ENCODE results near the gene RPS28. TPM values are rescaled to one million over a fixed set of nuclear protein-coding genes. Genes with fewer than 3 reads are reported as not detected.
A peak's percentile ranks its signal among the peaks of the same experiment; 100 is the strongest.
"Not testable (repeated sequence)": the region's sequence is repeated elsewhere in the genome, so short reads cannot be mapped to it uniquely, and the experiment has no call there.

RPS28 gene
- total RNA-seq, 2 experiments from 2014 or later, result 1,292 to 1,333 TPM

- no peak overlapping the region for H3K4me3 Mint-ChIP-seq
- H3K27ac Mint-ChIP-seq, result no peak overlapping the region
- CTCF ChIA-PET, result interaction anchor here (1.0 to 1.9 kb wide), 3 partner anchors 10 to 13 kb away, joined by 3 to 7 read pairs (median 3); partner anchors contain the start of genes NDUFA7 and RPS28
- no peak for ATAC-seq
- H3K9me3 Mint-ChIP-seq (ENCODE audit: low read depth), result no peaks in the 10 kb centered on the region
- no peak for DNase-seq
- H3K27me3 Mint-ChIP-seq, result no peaks in the 10 kb centered on the region
- H3K36me3 Mint-ChIP-seq, result peaks cover 16% of the 10 kb centered on the region
- peaks cover 30% of the 10 kb centered on the region for H3K4me1 Mint-ChIP-seq
Observed at GRCh38 chr19:8310342-8311055, 10.8 kb upstream of the RPS28 start.

- peaks cover 18% of the 10 kb centered on the region for H3K36me3 Mint-ChIP-seq
- DNase-seq, result no peak
- no peaks in the 10 kb centered on the region for H3K9me3 Mint-ChIP-seq (ENCODE audit: low read depth)
- peaks cover 22% of the 10 kb centered on the region for H3K4me1 Mint-ChIP-seq
- no peak overlapping the region for H3K4me3 Mint-ChIP-seq
- no peaks in the 10 kb centered on the region for H3K27me3 Mint-ChIP-seq
- ATAC-seq, result no peak
- H3K27ac Mint-ChIP-seq, result no peak overlapping the region
- CTCF ChIA-PET, result interaction anchor here (1.0 to 1.9 kb wide), 2 partner anchors 9 to 12 kb away, joined by 3 to 7 read pairs; partner anchors contain the start of genes NDUFA7 and RPS28
Observed at GRCh38 chr19:8311461-8312260, 9.6 kb upstream of the RPS28 start.

DNA sequence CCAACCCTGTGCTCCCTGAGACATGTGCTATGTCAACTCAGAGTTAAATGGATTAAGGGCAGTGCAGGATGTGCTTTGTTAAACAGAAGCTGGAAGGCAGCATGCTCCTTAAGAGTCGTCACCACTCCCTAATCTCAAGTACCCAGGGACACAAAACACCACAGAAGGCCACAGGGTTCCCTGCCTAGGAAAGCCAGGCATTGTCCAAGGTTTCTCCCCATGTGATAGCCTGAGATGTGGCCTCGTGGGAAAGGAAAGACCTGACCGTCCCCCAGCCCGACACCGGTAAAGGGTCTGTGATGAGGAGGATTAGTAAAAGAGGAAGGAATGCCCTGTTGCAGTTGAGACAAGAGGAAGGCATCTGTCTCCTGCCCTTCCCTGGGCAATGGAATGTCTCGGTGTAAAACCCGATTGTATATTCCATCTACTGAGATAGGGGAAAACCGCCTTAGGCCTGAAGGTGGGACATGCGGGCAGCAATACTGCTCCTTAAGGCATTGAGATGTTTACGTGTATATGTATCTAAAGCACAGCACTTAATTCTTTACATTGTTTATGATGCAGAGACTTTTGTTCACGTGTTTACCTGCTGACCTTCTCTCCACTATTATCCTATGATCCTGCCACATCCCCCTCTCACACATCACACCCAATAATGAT is 6.2 kb upstream of the RPS28 start:
- H3K4me3 Mint-ChIP-seq; H3K27me3 Mint-ChIP-seq; ATAC-seq; H3K9me3 Mint-ChIP-seq (ENCODE audit: low read depth); DNase-seq; H3K27ac Mint-ChIP-seq: not testable (repeated sequence)
- CTCF ChIA-PET, result interaction anchor here (0.7 kb wide), 1 partner anchor 140 kb away, joined by 3 read pairs; no protein-coding TSS in a partner anchor
- peaks cover 12% of the 10 kb centered on the region for H3K4me1 Mint-ChIP-seq
- H3K36me3 Mint-ChIP-seq, result peaks cover 16% of the 10 kb centered on the region

GRCh38 chr19:8316351-8317125 is 4.8 kb upstream of the RPS28 start:
- CTCF ChIA-PET, result interaction anchor here (0.6 kb wide), 1 partner anchor 159 kb away, joined by 3 read pairs; no protein-coding TSS in a partner anchor
- H3K4me1 Mint-ChIP-seq, result peaks cover 16% of the 10 kb centered on the region
- H3K27ac Mint-ChIP-seq, result peak overlapping the region; percentile 54
- no peak for DNase-seq
- peaks cover 8% of the 10 kb centered on the region for H3K36me3 Mint-ChIP-seq
- no peak overlapping the region for H3K4me3 Mint-ChIP-seq
- H3K27me3 Mint-ChIP-seq, result no peaks in the 10 kb centered on the region
- no peaks in the 10 kb centered on the region for H3K9me3 Mint-ChIP-seq (ENCODE audit: low read depth)
- no peak for ATAC-seq

DNA sequence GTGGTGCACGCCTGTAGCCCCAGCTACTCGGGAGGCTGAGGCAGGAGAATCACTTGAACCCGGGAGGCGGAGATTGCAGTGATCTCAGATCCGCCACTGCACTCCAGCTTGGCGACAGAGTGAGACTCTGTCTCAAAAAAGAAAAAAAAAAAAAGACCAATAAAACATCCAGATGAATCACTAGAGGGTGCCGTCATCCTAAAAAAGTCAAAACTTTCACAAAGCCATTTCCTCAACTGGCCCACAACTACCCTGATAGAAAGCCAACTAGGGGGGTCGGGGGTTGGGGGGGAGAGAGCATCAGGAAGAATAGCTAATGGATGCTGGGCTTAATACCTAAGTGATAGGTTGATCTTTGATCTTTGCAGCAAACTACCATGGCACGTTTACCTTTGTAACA is 2.5 kb upstream of the RPS28 start:
- H3K27ac Mint-ChIP-seq; H3K27me3 Mint-ChIP-seq; ATAC-seq; H3K9me3 Mint-ChIP-seq (ENCODE audit: low read depth); DNase-seq; H3K4me3 Mint-ChIP-seq: not testable (repeated sequence)
- Mint-ChIP-seq H3K36me3 (peaks cover 22% of the 10 kb centered on the region), H3K4me1 (peaks cover 35% of the 10 kb centered on the region)
- CTCF ChIA-PET, result interaction anchor here (1.0 to 2.6 kb wide), 3 partner anchors 9 to 51 kb away, joined by 3 to 6 read pairs (median 4); no protein-coding TSS in a partner anchor

- peak overlapping the region; percentile 99 for H3K4me3 Mint-ChIP-seq
- CTCF ChIA-PET, result interaction anchor here (0.6 to 2.9 kb wide), 7 partner anchors 8 to 72 kb away, joined by 3 to 12 read pairs (median 4); no protein-coding TSS in a partner anchor
- ATAC-seq (no peak), DNase-seq (no peak)
- H3K36me3 Mint-ChIP-seq, result peaks cover 20% of the 10 kb centered on the region
- no peaks in the 10 kb centered on the region for H3K9me3 Mint-ChIP-seq (ENCODE audit: low read depth)
- no peaks in the 10 kb centered on the region for H3K27me3 Mint-ChIP-seq
- peak overlapping the region; percentile 98 for H3K27ac Mint-ChIP-seq
- peaks cover 36% of the 10 kb centered on the region for H3K4me1 Mint-ChIP-seq
Observed at GRCh38 chr19:8319807-8320520, 1.3 kb upstream of the RPS28 start.

GRCh38 chr19:8320564-8321066 is 681 bp upstream of the RPS28 start:
- ATAC-seq, result peak; percentile 11
- no peaks in the 10 kb centered on the region for H3K27me3 Mint-ChIP-seq
- H3K9me3 Mint-ChIP-seq (ENCODE audit: low read depth), result no peaks in the 10 kb centered on the region
- CTCF ChIA-PET, result interaction anchor here (0.6 to 2.9 kb wide), 8 partner anchors 9 to 71 kb away, joined by 3 to 12 read pairs (median 4); no protein-coding TSS in a partner anchor
- peak overlapping the region; percentile 99 for H3K4me3 Mint-ChIP-seq
- peaks cover 14% of the 10 kb centered on the region for H3K36me3 Mint-ChIP-seq
- peak overlapping the region; percentile 98 for H3K27ac Mint-ChIP-seq
- H3K4me1 Mint-ChIP-seq, result peaks cover 36% of the 10 kb centered on the region
- peak; percentile 61 for DNase-seq

GRCh38 chr19:8321986-8322637 is 816 bp downstream of the RPS28 start:
- Mint-ChIP-seq H3K27ac (peak overlapping the region; percentile 98), H3K27me3 (no peaks in the 10 kb centered on the region), H3K4me3 (peak overlapping the region; percentile 99), H3K9me3 (ENCODE audit: low read depth) (no peaks in the 10 kb centered on the region), H3K4me1 (peaks cover 36% of the 10 kb centered on the region), H3K36me3 (peaks cover 14% of the 10 kb centered on the region)
- DNase-seq (no peak), ATAC-seq (no peak)
- CTCF ChIA-PET, result interaction anchor here (0.9 to 2.9 kb wide), 7 partner anchors 12 to 378 kb away, joined by 3 to 12 read pairs (median 3); no protein-coding TSS in a partner anchor

DNA sequence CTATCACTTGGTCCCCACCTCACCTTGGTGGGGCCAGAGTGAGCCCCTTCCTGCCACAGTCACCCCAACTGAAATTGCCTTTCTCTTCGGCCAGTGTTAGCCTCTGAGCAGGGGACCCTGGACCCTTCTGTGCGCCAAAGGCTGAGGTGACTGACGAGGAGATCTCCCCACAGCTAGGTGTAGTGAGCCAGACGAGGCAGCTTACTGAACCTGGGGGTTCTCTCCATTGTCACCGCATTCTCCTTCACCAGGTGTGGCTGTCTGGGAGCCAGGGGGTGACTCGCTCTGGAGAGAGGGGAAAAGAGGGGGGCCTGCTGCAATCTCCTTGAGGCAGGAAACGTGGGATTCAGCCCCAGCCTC is 1.3 kb downstream of the RPS28 start:
- no peaks in the 10 kb centered on the region for H3K9me3 Mint-ChIP-seq (ENCODE audit: low read depth)
- H3K4me3 Mint-ChIP-seq, result peak overlapping the region; percentile 99
- H3K4me1 Mint-ChIP-seq, result peaks cover 35% of the 10 kb centered on the region
- H3K36me3 Mint-ChIP-seq, result peaks cover 14% of the 10 kb centered on the region
- no peak for ATAC-seq
- CTCF ChIA-PET, result interaction anchor here (1.0 to 2.9 kb wide), 5 partner anchors 11 to 379 kb away, joined by 3 to 12 read pairs (median 3); no protein-coding TSS in a partner anchor
- no peaks in the 10 kb centered on the region for H3K27me3 Mint-ChIP-seq
- H3K27ac Mint-ChIP-seq, result no peak overlapping the region
- DNase-seq, result no peak

- Mint-ChIP-seq H3K4me3 (no peak overlapping the region), H3K36me3 (peaks cover 14% of the 10 kb centered on the region), H3K4me1 (peaks cover 35% of the 10 kb centered on the region), H3K9me3 (ENCODE audit: low read depth) (no peaks in the 10 kb centered on the region), H3K27me3 (peaks cover 5% of the 10 kb centered on the region), H3K27ac (no peak overlapping the region)
- CTCF ChIA-PET, result interaction anchor here (1.0 to 1.6 kb wide), 5 partner anchors 10 to 165 kb away, joined by 3 to 5 read pairs (median 4); no protein-coding TSS in a partner anchor
- ATAC-seq, result no peak
- no peak for DNase-seq
Observed at GRCh38 chr19:8323781-8324185, 2.5 kb downstream of the RPS28 start.

Measured in activated CD8-positive, alpha-beta memory T cell treated with anti-CD3 and anti-CD28 coated beads, Interleukin-2, amount 10 ng/mL, durations not matched to agents 7 days and 5 days (primary cell).